ENCODE results near the gene CAPN10.
A peak's percentile ranks its signal among the peaks of the same experiment; 100 is the strongest.

CAPN10 gene

GRCh38 chr2:240595381-240596079 lies 9.0 kb downstream of the CAPN10 start:
- TF ChIP-seq CTCF (IDR thresholded peaks at IDR 0.05; ENCODE audit: control insufficient read depth, insufficient read depth, low read depth, low read length, missing control alignments) = peak; percentile 18
- no peak for DNase-seq (ENCODE audit: low read depth)
- no peak overlapping the region for H3K4me3 ChIP-seq (ENCODE audit: control insufficient read depth, low read depth, low read length)

GRCh38 chr2:240596080-240596460 lies 9.5 kb downstream of the CAPN10 start:
- DNase-seq (ENCODE audit: low read depth) = no peak
- H3K4me3 ChIP-seq (ENCODE audit: control insufficient read depth, low read depth, low read length) = no peak overlapping the region
- no peak for TF ChIP-seq CTCF (IDR thresholded peaks at IDR 0.05; ENCODE audit: control insufficient read depth, insufficient read depth, low read depth, low read length, missing control alignments)

GRCh38 chr2:240596491-240596931 lies 10.0 kb downstream of the CAPN10 start:
- TF ChIP-seq CTCF (IDR thresholded peaks at IDR 0.05; ENCODE audit: control insufficient read depth, insufficient read depth, low read depth, low read length, missing control alignments) = no peak
- H3K4me3 ChIP-seq (ENCODE audit: control insufficient read depth, low read depth, low read length) = no peak overlapping the region
- DNase-seq (ENCODE audit: low read depth) = no peak

GRCh38 chr2:240597054-240597418 lies 10.5 kb downstream of the CAPN10 start:
- no peak for TF ChIP-seq CTCF (IDR thresholded peaks at IDR 0.05; ENCODE audit: control insufficient read depth, insufficient read depth, low read depth, low read length, missing control alignments)
- H3K4me3 ChIP-seq (ENCODE audit: control insufficient read depth, low read depth, low read length) = no peak overlapping the region
- no peak for DNase-seq (ENCODE audit: low read depth)

GRCh38 chr2:240597419-240598181 lies 11.1 kb downstream of the CAPN10 start:
- no peak for DNase-seq (ENCODE audit: low read depth)
- no peak overlapping the region for H3K4me3 ChIP-seq (ENCODE audit: control insufficient read depth, low read depth, low read length)
- TF ChIP-seq CTCF (IDR thresholded peaks at IDR 0.05; ENCODE audit: control insufficient read depth, insufficient read depth, low read depth, low read length, missing control alignments) = no peak

- no peak overlapping the region for H3K4me3 ChIP-seq (ENCODE audit: control insufficient read depth, low read depth, low read length)
- no peak for TF ChIP-seq CTCF (IDR thresholded peaks at IDR 0.05; ENCODE audit: control insufficient read depth, insufficient read depth, low read depth, low read length, missing control alignments)
- no peak for DNase-seq (ENCODE audit: low read depth)
Measured at GRCh38 chr2:240598311-240598911, 11.9 kb downstream of the CAPN10 start.

Data from AG09309 (cell line).